OCI-LY1 (cell line): Measurements from ENCODE around the gene NRP1.

Experiments used
- EZH2 ChIP-seq: fragments of 200-600 bp; sonication (generic), shearing (Covaris generic); IDR thresholded peaks from 2 replicates; pipeline ENCODE4 v1.8.0; 2017; ENCODE audit warnings: borderline replicate concordance, mixed run types, mild to moderate bottlenecking, antibody characterized with exemption, low read length, moderate library complexity, mixed read lengths
- TF ChIP-seq, protein P1 (sequence below): fragments of 200-600 bp; sonication (generic), shearing (Covaris generic); IDR thresholded peaks from 2 replicates; pipeline ENCODE4 v1.5.1; 2017; ENCODE audit warnings: mild to moderate bottlenecking, antibody characterized with exemption, low read length, moderate library complexity, mixed read lengths

DNA sequence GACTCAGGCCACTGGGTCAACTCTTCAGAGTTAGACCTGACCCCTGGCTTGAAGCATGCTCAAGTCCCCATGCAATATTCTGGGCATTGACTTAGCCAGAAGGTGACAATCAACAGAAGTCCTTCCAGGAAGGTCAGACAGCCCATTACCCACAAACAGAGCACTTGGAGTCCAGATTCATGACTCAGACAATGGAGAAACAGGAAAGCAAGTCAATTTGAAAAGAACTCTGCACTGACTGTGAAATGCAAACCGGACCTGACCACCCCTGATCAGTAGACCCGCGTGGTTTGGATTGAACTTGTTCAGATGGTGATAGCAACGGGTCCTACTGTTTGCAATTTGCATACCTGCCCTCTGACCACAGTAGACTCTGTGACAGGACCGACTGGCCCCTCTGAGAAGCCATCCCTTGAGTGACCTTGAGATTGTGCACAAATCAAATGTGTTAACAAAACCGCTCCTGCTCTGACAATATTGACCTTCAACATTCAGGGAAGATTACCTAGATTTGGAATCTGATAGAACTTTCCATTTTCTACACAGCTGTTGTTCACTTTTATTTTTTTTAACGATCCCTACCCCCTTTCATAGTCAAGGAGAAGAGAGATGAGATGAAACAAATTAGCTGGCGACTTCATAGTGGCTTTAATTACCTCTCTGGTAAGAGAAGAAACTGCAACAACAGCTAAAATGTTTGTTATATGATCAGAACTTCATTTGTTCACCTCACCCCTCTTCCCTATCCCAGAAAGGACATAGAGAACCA, 138.7 kb downstream of the NRP1 start:
- TF ChIP-seq, protein P1, sequence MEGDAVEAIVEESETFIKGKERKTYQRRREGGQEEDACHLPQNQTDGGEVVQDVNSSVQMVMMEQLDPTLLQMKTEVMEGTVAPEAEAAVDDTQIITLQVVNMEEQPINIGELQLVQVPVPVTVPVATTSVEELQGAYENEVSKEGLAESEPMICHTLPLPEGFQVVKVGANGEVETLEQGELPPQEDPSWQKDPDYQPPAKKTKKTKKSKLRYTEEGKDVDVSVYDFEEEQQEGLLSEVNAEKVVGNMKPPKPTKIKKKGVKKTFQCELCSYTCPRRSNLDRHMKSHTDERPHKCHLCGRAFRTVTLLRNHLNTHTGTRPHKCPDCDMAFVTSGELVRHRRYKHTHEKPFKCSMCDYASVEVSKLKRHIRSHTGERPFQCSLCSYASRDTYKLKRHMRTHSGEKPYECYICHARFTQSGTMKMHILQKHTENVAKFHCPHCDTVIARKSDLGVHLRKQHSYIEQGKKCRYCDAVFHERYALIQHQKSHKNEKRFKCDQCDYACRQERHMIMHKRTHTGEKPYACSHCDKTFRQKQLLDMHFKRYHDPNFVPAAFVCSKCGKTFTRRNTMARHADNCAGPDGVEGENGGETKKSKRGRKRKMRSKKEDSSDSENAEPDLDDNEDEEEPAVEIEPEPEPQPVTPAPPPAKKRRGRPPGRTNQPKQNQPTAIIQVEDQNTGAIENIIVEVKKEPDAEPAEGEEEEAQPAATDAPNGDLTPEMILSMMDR = no peak
- TF ChIP-seq EZH2 = no peak
